ENCODE data around the gene CENPL.

DNA sequence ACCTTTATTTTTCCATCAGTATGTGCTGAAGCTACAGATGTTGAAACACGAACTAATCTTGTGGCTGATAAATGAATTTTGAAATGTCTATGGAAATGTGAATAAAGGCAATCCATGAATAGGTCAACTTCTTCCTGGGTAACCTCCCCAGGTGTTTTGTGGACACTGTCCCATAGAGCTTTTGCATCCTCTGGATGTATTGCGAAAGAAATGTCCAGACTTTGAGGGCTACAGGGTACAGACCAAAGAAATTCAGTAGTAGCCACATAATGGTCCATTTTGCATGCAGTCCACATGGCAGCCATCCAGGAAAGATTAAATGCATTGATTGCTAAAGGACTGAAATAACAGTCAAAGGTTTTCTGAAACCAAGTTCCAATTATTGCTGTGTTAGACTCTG, 21.7 kb downstream of the CENPL start:
- TF ChIP-seq REST (IDR thresholded peaks at IDR 0.05; ENCODE audit: insufficient read depth in 1 of 2, low read depth in 2 of 2, low read length in 2 of 2) (no peak), TAF1 (IDR thresholded peaks at IDR 0.05; ENCODE audit: borderline replicate concordance, insufficient read depth, low read length) (no peak), POLR2AphosphoS5 (IDR thresholded peaks at IDR 0.05; ENCODE audit: low read depth, low read length) (no peak), SIN3A (IDR thresholded peaks at IDR 0.05; ENCODE audit: borderline replicate concordance, insufficient read depth, low read length) (no peak), FOXP2 (optimal IDR thresholded peaks at IDR 0.05; ENCODE audit: borderline replicate concordance, extremely low read depth, extremely low read length, insufficient read depth) (no peak)
